Smooth muscle cell (in vitro differentiated cells): Measurements from ENCODE around the gene KIFC3. TPM values are rescaled to one million over a fixed set of nuclear protein-coding genes. Genes with fewer than 3 reads are reported as not detected.

Source experiments
- DNase-seq: peaks from one replicate; lab custom pipeline; 2025; ENCODE audit not compliant: unreplicated experiment; lab: John Stamatoyannopoulos, UW
- H2AFZ ChIP-seq: fragments of 200-600 bp; sonication (generic); 2 replicates; pipeline ENCODE4 v1.6.0; 2016; ENCODE audit warnings: antibody characterized with exemption, low read depth, mild to moderate bottlenecking
- H3F3A ChIP-seq: fragments of 200-600 bp; sonication (generic); 2 replicates; pipeline ENCODE4 v1.6.0; 2017; ENCODE audit warnings: antibody characterized with exemption, low read depth
- H3K27ac ChIP-seq: fragments of 200-600 bp; sonication (generic); 2 replicates; pipeline ENCODE4 v1.5.1; 2016; ENCODE audit warnings: low read depth, mild to moderate bottlenecking
- H3K27me3 ChIP-seq: fragments of 200-600 bp; sonication (generic); 2 replicates; pipeline ENCODE4 v1.6.1; 2016; ENCODE audit warnings: low read depth, mild to moderate bottlenecking
- H3K36me3 ChIP-seq: fragments of 200-600 bp; sonication (generic); 2 replicates; pipeline ENCODE4 v1.5.1; 2016; ENCODE audit warnings: low read depth
- H3K4me1 ChIP-seq: fragments of 200-600 bp; sonication (generic); 2 replicates; pipeline ENCODE4 v1.5.1; 2016; ENCODE audit warnings: low read depth
- H3K4me2 ChIP-seq: fragments of 200-600 bp; sonication (generic); 2 replicates; pipeline ENCODE4 v1.6.0; 2016; ENCODE audit warnings: mild to moderate bottlenecking
- H3K4me3 ChIP-seq: fragments of 200-600 bp; sonication (generic); 2 replicates; pipeline ENCODE4 v1.5.1; 2016; ENCODE audit warnings: mild to moderate bottlenecking
- H3K79me2 ChIP-seq: fragments of 200-600 bp; sonication (generic); 2 replicates; pipeline ENCODE4 v1.6.0; 2016; ENCODE audit warnings: low read depth, mild to moderate bottlenecking
- H3K9ac ChIP-seq: fragments of 200-600 bp; sonication (generic); 2 replicates; pipeline ENCODE4 v1.6.0; 2016; ENCODE audit warnings: low read depth
- H3K9me3 ChIP-seq: fragments of 200-600 bp; sonication (generic); replicated peaks from 2 replicates; pipeline ENCODE4 v1.5.1; 2016; ENCODE audit warnings: low read depth
- H4K20me1 ChIP-seq: fragments of 200-600 bp; sonication (generic); 2 replicates; pipeline ENCODE4 v1.6.0; 2016; ENCODE audit warnings: low read depth
- WGBS: methylation state at CpG from one replicate; pipeline ENCODE4 v1.1.7; 2016; ENCODE audit warnings: low lambda C conversion rate; 5-methylcytosine and 5-hydroxymethylcytosine counted together
- polyA plus RNA-seq: library from polyadenylated mRNA; unstranded; fragments of >200 nt; fragmentation: Nextera tagmentation; extraction: Ambion mirVana; gene quantifications from 2 replicates; pipeline ENCODE4 v1.2.1, GENCODE V29; 2016
- total RNA-seq: library from RNA; depleted of rRNA; stranded (reverse); fragments of >200 nt; gene quantifications from 2 replicates; pipeline ENCODE4 v1.2.3, GENCODE V29; 2014
- TF ChIP-seq, protein P1 (sequence below): fragments of 200-600 bp; sonication (generic); IDR thresholded peaks from 2 replicates; pipeline ENCODE4 v1.5.1; 2017; ENCODE audit warnings: borderline replicate concordance, mild to moderate bottlenecking, antibody characterized with exemption; ENCODE audit not compliant: insufficient read depth, poor library complexity, severe bottlenecking

The KIFC3 gene
- total and polyA plus RNA-seq, 2 experiments from 2014 or later: 30.6 to 50.2 TPM

DNA sequence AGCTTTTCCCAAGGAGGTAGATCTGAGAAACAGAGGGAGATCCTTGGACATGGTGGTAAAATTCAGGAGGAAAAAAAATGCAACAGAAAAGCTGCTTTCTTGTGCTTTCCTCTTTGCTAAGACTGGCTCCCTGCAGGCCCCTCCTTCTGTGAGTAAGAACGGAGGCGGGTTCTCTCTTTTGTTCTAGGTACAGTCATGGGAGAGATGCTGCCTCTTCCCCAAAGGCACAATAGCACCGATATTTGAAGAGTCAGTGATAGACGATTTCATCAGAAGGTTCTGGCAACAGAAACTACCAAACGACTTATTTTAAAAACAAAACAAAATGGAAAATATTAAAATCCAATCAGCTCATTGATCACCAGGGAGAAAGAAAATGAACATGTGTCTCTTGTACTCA lies 32.6 kb upstream of the KIFC3 start:
- H3F3A ChIP-seq: no peaks in the 10 kb centered on the region
- H3K79me2 ChIP-seq: no peaks in the 10 kb centered on the region
- peak overlapping the region; percentile 5 for H2AFZ ChIP-seq
- H3K9me3 ChIP-seq: no peaks in the 10 kb centered on the region
- DNase-seq: no peak
- no peaks in the 10 kb centered on the region for H4K20me1 ChIP-seq
- no peak overlapping the region for H3K4me2 ChIP-seq
- WGBS: 54% methylated on average over 5 of the region's 5 CpGs
- H3K4me1 ChIP-seq: no peaks in the 10 kb centered on the region
- no peaks in the 10 kb centered on the region for H3K36me3 ChIP-seq
- peak overlapping the region; percentile 31 for H3K27ac ChIP-seq
- H3K4me3 ChIP-seq: no peak overlapping the region
- H3K9ac ChIP-seq: no peak overlapping the region
- no peaks in the 10 kb centered on the region for H3K27me3 ChIP-seq
- TF ChIP-seq, protein P1, sequence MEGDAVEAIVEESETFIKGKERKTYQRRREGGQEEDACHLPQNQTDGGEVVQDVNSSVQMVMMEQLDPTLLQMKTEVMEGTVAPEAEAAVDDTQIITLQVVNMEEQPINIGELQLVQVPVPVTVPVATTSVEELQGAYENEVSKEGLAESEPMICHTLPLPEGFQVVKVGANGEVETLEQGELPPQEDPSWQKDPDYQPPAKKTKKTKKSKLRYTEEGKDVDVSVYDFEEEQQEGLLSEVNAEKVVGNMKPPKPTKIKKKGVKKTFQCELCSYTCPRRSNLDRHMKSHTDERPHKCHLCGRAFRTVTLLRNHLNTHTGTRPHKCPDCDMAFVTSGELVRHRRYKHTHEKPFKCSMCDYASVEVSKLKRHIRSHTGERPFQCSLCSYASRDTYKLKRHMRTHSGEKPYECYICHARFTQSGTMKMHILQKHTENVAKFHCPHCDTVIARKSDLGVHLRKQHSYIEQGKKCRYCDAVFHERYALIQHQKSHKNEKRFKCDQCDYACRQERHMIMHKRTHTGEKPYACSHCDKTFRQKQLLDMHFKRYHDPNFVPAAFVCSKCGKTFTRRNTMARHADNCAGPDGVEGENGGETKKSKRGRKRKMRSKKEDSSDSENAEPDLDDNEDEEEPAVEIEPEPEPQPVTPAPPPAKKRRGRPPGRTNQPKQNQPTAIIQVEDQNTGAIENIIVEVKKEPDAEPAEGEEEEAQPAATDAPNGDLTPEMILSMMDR: no peak

GRCh38 chr16:57830890-57831484 lies 28.7 kb upstream of the KIFC3 start:
- Histone ChIP-seq H4K20me1 (no peaks in the 10 kb centered on the region), H3K27ac (peak overlapping the region; percentile 13), H3F3A (no peaks in the 10 kb centered on the region), H3K4me3 (no peak overlapping the region), H3K9me3 (no peaks in the 10 kb centered on the region), H3K79me2 (no peaks in the 10 kb centered on the region), H2AFZ (no peak overlapping the region), H3K4me1 (no peaks in the 10 kb centered on the region), H3K27me3 (no peaks in the 10 kb centered on the region), H3K36me3 (no peaks in the 10 kb centered on the region), H3K4me2 (no peak overlapping the region), H3K9ac (no peak overlapping the region)
- WGBS: 84% methylated on average over 10 of the region's 10 CpGs
- DNase-seq: no peak
- TF ChIP-seq, protein P1: no peak

- H3K4me3 ChIP-seq: no peak overlapping the region
- WGBS: 91% methylated on average over 3 of the region's 3 CpGs
- no peaks in the 10 kb centered on the region for H3K9me3 ChIP-seq
- no peaks in the 10 kb centered on the region for H3F3A ChIP-seq
- H2AFZ ChIP-seq: no peak overlapping the region
- H4K20me1 ChIP-seq: no peaks in the 10 kb centered on the region
- no peaks in the 10 kb centered on the region for H3K4me1 ChIP-seq
- no peak overlapping the region for H3K27ac ChIP-seq
- H3K9ac ChIP-seq: no peak overlapping the region
- H3K36me3 ChIP-seq: no peaks in the 10 kb centered on the region
- H3K27me3 ChIP-seq: no peaks in the 10 kb centered on the region
- H3K4me2 ChIP-seq: no peak overlapping the region
- no peak for DNase-seq
- H3K79me2 ChIP-seq: no peaks in the 10 kb centered on the region
- TF ChIP-seq, protein P1: no peak
These were observed 27.7 kb upstream of the KIFC3 start for GRCh38 chr16:57829969-57830360.
